ENCODE measurements around the gene KHDC1.
A peak's percentile ranks its signal among the peaks of the same experiment; 100 is the strongest.

DNA sequence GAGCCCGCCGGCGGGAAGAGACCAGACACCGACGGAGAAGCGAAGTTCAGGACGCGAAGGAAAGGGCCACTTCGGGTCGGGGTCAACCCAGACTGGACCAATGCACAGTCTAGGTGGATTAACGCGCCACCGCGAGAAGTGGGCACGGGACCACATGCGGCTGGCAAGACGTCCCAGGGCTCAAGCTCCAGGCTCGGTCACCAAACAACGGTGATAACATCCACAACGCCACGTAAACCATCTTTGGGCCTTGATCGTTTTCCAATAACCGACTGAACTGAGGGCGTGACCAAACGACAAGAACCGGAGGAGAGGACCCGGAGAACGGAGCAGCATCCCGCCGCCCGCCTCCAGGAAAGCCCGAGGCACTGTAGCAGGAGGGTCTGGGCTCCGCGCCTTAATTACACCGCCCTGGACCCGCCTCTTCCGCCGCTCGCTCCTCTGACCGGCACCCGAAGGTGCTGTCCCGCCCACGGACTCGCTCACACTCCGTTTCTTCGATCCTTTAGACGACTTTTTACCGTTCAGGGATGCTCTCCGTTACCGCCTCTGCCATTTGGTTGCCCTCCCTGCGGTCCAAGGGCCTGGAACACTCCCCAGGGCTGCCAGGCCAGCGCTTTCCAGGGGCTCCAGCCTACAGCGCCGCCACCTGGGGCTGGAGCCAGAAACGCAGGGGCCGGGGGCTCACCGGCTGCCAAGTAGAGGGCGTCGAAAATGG, 46.9 kb upstream of the KHDC1 start:
- TF ChIP-seq, protein P1, sequence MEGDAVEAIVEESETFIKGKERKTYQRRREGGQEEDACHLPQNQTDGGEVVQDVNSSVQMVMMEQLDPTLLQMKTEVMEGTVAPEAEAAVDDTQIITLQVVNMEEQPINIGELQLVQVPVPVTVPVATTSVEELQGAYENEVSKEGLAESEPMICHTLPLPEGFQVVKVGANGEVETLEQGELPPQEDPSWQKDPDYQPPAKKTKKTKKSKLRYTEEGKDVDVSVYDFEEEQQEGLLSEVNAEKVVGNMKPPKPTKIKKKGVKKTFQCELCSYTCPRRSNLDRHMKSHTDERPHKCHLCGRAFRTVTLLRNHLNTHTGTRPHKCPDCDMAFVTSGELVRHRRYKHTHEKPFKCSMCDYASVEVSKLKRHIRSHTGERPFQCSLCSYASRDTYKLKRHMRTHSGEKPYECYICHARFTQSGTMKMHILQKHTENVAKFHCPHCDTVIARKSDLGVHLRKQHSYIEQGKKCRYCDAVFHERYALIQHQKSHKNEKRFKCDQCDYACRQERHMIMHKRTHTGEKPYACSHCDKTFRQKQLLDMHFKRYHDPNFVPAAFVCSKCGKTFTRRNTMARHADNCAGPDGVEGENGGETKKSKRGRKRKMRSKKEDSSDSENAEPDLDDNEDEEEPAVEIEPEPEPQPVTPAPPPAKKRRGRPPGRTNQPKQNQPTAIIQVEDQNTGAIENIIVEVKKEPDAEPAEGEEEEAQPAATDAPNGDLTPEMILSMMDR (IDR thresholded peaks at IDR 0.05) = peak in 3 of 7 experiments; percentile 12 to 40 (median 36)
- TF ChIP-seq POLR2AphosphoS5 (IDR thresholded peaks at IDR 0.05) (peak in 2 of 3 donors; percentile 33 to 41), POLR2A (IDR thresholded peaks at IDR 0.05) (no peak)
